ENCODE measurements around the gene PLCB4.

GRCh38 chr20:9409352-9409751 lies 340.5 kb downstream of the PLCB4 start:
- TF ChIP-seq POLR2A (IDR thresholded peaks at IDR 0.05) (no peak), POLR2AphosphoS5 (IDR thresholded peaks at IDR 0.05) (no peak)
- TF ChIP-seq, protein P1, sequence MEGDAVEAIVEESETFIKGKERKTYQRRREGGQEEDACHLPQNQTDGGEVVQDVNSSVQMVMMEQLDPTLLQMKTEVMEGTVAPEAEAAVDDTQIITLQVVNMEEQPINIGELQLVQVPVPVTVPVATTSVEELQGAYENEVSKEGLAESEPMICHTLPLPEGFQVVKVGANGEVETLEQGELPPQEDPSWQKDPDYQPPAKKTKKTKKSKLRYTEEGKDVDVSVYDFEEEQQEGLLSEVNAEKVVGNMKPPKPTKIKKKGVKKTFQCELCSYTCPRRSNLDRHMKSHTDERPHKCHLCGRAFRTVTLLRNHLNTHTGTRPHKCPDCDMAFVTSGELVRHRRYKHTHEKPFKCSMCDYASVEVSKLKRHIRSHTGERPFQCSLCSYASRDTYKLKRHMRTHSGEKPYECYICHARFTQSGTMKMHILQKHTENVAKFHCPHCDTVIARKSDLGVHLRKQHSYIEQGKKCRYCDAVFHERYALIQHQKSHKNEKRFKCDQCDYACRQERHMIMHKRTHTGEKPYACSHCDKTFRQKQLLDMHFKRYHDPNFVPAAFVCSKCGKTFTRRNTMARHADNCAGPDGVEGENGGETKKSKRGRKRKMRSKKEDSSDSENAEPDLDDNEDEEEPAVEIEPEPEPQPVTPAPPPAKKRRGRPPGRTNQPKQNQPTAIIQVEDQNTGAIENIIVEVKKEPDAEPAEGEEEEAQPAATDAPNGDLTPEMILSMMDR (IDR thresholded peaks at IDR 0.05): no peak
